Measurements from ENCODE around the gene SPATA13.

The SPATA13 gene

DNA sequence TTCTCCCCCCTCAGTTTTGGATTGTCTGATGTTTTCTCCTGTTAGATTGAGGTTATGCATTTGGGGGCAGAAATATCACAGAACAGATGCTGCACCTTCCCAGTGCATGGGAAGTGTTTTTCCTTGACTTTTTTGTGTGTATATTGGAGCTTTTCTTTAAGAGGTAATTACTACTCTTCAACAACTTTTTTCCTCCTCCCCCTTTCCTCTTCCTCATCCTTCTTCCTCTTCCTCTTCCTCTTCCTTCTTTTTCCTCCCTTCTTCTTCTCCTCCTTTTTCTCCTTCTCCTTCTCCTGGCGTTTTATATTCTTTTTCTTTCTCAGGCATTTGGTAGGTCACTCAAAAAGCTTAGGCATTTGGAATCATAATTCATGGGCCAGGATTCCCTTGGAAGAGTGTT lies 18.1 kb upstream of the SPATA13 start:
- DNase-seq = no peak

- no peak for DNase-seq
These were observed 17.6 kb upstream of the SPATA13 start for GRCh38 chr13:24142886-24143285.

DNA sequence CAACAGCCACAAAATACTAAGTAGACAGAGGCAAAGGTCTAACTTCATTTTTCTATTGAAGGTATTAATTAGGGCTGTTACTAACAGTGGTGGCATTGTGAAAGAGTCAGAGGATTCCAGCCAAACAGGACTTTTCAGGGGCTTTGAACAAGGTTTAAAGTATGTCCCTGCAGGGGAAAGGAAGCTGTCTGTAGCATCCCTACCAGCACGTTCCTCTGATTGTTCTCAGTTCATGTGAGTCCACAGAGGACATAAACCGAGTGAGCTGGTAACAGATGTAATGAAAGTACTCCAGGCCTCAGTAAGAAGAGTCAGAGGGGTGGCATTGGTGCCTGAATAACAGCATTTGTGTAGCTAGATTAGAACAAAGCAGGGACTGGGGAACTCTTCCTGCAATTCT lies 15.3 kb upstream of the SPATA13 start:
- no peak for DNase-seq

- no peak for DNase-seq
These were observed 14.8 kb upstream of the SPATA13 start for GRCh38 chr13:24145674-24146073.

DNA sequence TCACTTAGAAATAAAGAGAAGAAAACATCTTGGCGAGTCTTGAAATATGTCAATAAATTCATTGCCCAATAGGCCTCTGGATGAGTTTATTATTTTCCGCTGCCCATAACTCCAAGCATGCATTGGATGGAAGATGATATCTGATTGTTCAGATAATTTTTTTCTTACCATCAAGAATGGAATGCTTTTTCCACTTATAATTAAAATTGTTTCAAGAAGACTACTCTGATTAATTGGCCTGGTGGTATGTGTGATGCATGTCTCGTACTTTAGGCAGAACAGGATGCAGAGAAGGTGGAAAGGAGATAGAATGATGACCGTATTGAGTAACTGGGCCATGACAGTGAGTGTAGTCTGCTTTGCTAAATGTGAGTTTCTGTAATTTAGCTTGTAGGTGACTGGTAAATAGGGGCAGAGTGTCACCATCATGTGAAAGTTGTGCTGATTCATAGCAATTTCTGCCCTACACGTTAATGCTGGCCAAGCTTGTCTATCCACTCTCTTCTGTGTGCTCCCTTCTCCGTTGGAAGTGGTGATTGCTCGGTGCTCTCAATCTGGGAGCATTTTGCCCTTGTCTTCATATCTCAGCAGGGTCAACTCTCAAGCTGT lies 13.5 kb upstream of the SPATA13 start:
- no peak for DNase-seq

GRCh38 chr13:24147570-24147963 lies 13.0 kb upstream of the SPATA13 start:
- no peak for DNase-seq

DNA sequence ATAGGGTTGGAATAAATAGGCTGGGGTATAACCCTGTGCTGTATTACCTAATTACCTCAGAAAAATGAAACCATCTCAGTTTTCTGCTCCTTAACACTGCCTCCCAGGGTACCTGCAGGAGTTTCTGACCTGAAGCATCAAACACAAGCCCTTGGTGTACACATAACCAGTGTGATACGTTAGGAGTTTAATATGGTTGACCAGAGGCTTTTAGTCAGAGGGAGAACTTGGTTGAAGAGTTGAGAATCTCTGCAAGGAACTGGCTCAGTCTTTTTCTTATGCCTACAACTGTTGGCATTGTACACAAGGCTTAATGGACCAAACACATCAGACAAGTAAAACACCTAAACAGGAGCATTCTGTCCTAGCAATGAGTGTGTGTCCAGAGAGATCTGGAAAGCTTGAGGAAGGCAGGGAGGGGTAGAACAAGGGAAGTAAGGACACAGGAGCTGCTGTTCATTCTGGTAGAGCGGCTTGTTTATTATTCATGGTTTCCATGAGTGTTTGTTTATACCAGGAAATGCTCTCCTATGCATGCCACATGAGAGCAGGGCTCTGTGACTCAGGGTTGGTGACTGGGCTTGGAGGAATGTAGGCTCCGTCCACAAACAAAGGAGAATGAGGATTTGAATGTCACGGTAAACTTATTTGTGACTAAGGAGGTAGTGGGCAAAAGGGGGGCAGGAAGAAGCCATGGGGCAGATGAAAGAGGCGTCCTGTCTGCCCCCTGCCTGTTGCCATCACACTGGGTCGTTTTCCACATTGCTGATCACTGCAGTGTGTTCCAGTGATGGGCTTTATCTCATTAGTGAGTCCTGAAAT lies 11.9 kb upstream of the SPATA13 start:
- DNase-seq = no peak

DNA sequence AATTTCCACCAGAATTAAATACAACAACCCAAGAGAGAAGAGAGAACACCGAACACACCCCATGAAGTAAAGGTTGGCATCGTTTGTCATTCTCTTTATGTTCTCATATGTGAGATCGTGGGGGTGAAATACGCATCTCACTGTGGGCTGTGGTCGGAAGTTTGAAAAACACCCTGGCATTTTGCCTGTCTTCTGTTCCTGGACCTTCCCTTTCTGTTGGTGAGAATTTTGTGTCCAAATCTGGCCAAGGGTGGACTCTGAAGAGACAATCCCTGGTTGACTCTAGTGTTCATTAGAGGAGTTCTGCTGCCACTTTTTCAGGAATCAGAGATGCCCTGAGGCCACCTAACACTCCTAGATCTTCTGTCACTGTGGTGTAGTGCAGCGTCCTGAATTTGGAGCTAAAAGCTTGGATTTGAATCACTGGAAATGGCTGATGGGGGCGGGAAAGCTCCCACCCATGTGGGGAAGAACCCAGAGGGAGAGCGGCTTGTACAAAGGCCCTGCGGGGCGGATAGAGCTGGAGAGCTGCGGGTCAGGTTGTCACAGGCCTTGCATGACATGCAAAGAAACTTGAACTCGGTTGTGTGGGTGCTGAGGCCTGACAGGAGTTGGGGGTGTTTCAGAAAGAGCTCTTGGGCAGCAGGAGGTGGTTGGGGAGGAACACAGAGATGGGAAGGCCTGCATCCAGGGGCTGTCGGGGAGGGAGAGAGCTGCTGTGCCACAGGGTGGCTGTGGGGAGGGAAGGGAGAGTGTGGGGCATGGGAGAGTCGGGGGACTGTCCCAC lies 11.1 kb upstream of the SPATA13 start:
- DNase-seq = no peak

DNA sequence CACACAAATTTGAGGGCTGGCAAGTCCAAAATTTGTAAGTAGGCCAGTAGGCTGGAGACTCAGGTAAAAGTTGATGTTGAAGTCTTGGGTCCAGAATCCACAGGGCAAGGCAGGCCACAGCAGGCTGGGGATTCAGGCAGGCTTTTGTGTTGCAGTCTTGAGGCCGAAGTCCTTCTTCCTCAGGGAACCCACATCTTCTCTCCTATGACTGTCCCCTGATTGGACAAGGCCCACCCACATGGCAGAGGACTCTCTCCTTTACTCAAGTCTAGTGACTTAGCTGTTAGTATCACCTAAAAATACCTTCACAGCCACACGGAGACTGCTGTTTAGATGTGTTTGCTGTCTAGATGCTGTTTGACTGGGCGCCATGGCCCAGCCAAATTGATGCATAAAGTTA lies 9.9 kb upstream of the SPATA13 start:
- no peak for DNase-seq

DNA sequence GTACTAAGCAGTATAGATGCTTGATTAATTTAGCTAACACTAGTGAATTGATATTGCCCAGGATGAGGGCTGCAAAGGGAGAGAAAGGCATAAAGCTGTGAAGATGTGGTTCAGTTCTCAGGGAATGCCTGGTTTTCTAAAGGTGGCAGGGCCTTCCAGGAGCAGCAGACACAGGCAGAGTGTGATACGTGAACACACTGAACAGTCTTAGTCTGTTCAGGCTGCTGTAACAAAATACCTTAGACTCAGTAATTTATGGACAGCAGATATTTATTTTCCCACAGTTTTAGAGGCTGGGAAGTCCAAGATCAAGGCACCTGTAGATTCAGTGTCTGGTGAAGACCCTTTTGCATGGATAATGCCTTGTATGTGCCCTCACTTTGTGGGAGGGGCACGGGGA lies 8.7 kb upstream of the SPATA13 start:
- DNase-seq = no peak

GRCh38 chr13:24152292-24153214 lies 8.0 kb upstream of the SPATA13 start:
- no peak for DNase-seq

- DNase-seq = no peak
These were observed 7.2 kb upstream of the SPATA13 start for GRCh38 chr13:24153347-24153746.

- DNase-seq = no peak
These were observed 6.4 kb upstream of the SPATA13 start for GRCh38 chr13:24153979-24154701.

DNA sequence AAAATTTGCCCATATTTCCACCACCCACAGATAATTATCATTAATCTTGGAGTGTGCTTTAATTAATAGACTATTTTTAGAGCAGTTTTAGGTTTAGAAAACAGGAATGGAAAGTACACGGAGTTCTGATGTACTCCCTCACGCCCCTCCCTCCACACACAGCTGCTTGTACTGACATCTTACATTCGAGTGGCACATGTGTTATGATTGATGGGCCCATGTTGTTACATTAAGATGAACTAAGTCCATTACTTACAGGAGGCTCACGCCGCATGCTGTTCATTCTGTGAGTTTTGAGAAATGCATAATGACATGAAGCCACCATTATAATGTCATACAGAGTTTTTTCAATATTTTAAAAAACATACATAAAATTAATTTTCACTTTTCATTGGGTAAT lies 1.2 kb upstream of the SPATA13 start:
- DNase-seq = no peak

- no peak for DNase-seq
These were observed 673 bp downstream of the SPATA13 start for GRCh38 chr13:24161010-24161775.

- no peak for DNase-seq
These were observed 1.5 kb downstream of the SPATA13 start for GRCh38 chr13:24161980-24162525.

DNA sequence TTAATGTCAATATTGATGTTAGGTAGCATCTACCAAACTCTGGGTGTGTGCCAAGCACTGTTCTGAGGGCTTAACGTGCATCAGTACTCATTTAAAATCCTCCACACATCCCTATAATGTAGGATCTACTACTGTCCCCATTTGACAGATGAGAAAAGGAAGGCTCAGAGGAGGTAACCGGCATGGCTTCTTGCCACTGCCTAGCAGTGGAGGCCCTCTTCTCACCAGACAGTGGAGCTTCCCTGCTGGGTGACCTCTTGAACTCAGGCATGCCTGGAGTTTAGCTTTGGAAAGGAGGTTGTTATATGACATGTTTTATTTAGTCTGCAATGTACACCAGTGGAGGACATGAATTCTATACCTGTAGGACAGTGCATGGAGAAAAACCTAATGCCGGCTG lies 2.1 kb downstream of the SPATA13 start:
- DNase-seq = no peak

GRCh38 chr13:24165746-24166145 lies 5.2 kb downstream of the SPATA13 start:
- DNase-seq = no peak

- no peak for DNase-seq
These were observed 6.0 kb downstream of the SPATA13 start for GRCh38 chr13:24166561-24166960.

DNA sequence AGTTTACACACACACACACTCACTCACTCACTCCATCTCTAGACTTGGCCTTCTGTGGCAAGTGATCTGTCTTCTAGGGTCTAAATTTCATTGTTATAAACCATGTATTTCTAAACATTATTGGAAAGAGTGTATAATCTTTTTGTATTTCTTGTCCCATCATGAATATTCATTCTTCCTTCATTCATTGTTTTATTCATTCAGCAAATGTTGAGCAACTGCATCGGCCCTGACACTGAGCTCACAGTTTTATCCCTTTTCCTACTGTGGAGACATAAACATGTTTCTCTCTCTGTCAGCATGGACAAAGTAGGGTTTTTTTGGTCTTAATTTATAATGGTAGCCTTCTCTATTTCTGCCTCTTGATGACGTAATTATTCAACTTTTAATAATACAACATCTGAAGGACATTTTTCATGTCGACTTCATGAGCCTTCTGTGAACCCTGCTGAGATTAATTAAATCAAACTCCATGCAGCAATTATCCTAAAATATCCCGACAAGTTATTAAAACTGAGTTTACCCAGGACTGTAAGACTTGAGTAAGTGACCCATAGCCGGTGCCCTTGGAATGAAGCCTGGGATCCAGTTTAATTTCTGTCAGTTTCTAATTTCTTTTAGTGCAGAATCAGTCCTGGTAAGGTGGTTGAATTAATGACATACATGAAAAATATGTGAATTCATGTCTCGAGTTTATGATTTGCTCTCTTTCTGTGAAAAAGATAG lies 7.3 kb downstream of the SPATA13 start:
- no peak for DNase-seq
